GM23338 (cell line): ENCODE measurements around the gene GAPT. TPM values are rescaled to one million over a fixed set of nuclear protein-coding genes. Genes with fewer than 3 reads are reported as not detected.

Experiments used
- ATAC-seq: fragments of 200-7000 bp; cut with Tn5 transposase; 3 replicates; pipeline ENCODE4 v1.9.1; 2020
- DNase-seq: peaks from one replicate; pipeline ENCODE4 v3.0.0-alpha.2; 2015; ENCODE audit warnings: low spot score
- H2AFZ ChIP-seq: fragments of 200-600 bp; sonication (generic); 2 replicates; pipeline ENCODE4 v1.8.0; 2016; ENCODE audit warnings: antibody characterized with exemption, mild to moderate bottlenecking, moderate library complexity
- H3F3A ChIP-seq: fragments of 200-600 bp; sonication (generic); replicated peaks from 2 replicates; pipeline ENCODE4 v1.8.0; 2017; ENCODE audit warnings: antibody characterized with exemption, mixed run types, low read depth
- H3K27ac ChIP-seq: fragments of 200-600 bp; sonication (generic); 2 replicates; pipeline ENCODE4 v1.6.1; 2016; ENCODE audit warnings: low read depth
- H3K27me3 ChIP-seq: fragments of 200-600 bp; sonication (generic); 2 replicates; pipeline ENCODE4 v1.8.0; 2016; ENCODE audit warnings: mild to moderate bottlenecking, mixed run types, moderate library complexity; ENCODE audit not compliant: insufficient read depth
- H3K36me3 ChIP-seq: fragments of 200-600 bp; sonication (generic); 2 replicates; pipeline ENCODE4 v1.8.0; 2016; ENCODE audit warnings: mild to moderate bottlenecking; ENCODE audit not compliant: insufficient read depth
- H3K4me1 ChIP-seq: fragments of 200-600 bp; sonication (generic); 2 replicates; pipeline ENCODE4 v1.8.0; 2016; ENCODE audit warnings: mild to moderate bottlenecking, moderate library complexity; ENCODE audit not compliant: insufficient read depth
- H3K4me2 ChIP-seq: fragments of 200-600 bp; sonication (generic); 2 replicates; pipeline ENCODE4 v1.7.1; 2017; ENCODE audit warnings: mixed run types
- H3K4me3 ChIP-seq: fragments of 200-600 bp; sonication (generic); 2 replicates; pipeline ENCODE4 v1.6.1; 2016; ENCODE audit warnings: mixed run types
- H3K79me2 ChIP-seq: fragments of 200-600 bp; sonication (generic); replicated peaks from 2 replicates; pipeline ENCODE4 v1.8.0; 2017; ENCODE audit warnings: mild to moderate bottlenecking; ENCODE audit not compliant: insufficient read depth
- H3K9me2 ChIP-seq: fragments of 200-600 bp; sonication (generic); 2 replicates; pipeline ENCODE4 v1.8.0; 2017; ENCODE audit not compliant: insufficient read depth
- H4K20me1 ChIP-seq: fragments of 200-600 bp; sonication (generic); replicated peaks from 2 replicates; pipeline ENCODE4 v1.8.0; 2017; ENCODE audit warnings: mild to moderate bottlenecking; ENCODE audit not compliant: insufficient read depth
- H3K27ac Mint-ChIP-seq: 2 replicates; pipeline ENCODE4 v1.8.0; 2020; ENCODE audit warnings: inconsistent platforms, mild to moderate bottlenecking, moderate library complexity, mixed read lengths
- H3K27me3 Mint-ChIP-seq: 3 replicates; pipeline ENCODE4 v1.8.0; 2022; ENCODE audit warnings: low read depth, mild to moderate bottlenecking, moderate library complexity, mixed read lengths, inconsistent platforms; ENCODE audit not compliant: insufficient read depth, poor library complexity
- H3K36me3 Mint-ChIP-seq: 3 replicates; pipeline ENCODE4 v1.8.0; 2021; ENCODE audit warnings: low read depth, mild to moderate bottlenecking, inconsistent platforms, moderate library complexity, mixed read lengths
- H3K4me1 Mint-ChIP-seq: 3 replicates; pipeline ENCODE4 v1.8.0; 2020; ENCODE audit warnings: mild to moderate bottlenecking, inconsistent platforms, mixed read lengths
- H3K4me3 Mint-ChIP-seq: 3 replicates; pipeline ENCODE4 v1.8.0; 2021; ENCODE audit warnings: moderate library complexity, mild to moderate bottlenecking, inconsistent platforms, mixed read lengths
- H3K9me3 Mint-ChIP-seq: 3 replicates; pipeline ENCODE4 v1.8.0; 2020; ENCODE audit warnings: moderate library complexity, mild to moderate bottlenecking, inconsistent platforms, mixed read lengths
- CREB1 ChIP-seq: fragments of 250-450 bp; sonication (Bioruptor Pico); IDR thresholded peaks from 2 replicates; pipeline ENCODE4 v1.5.0; 2020; ENCODE audit warnings: low read depth, mild to moderate bottlenecking, moderate library complexity
- CTCF ChIP-seq, 2 experiments: fragments of 200-600 bp in 1 of 2; sonication (generic) in 1 of 2; conservative IDR thresholded peaks; 2 replicates each; pipeline versions ENCODE4 v1.5.1 to v1.6.1; 2016 to 2017; ENCODE audit warnings: antibody characterized with exemption in 2 of 2, low read depth in 2 of 2, mild to moderate bottlenecking in 2 of 2, moderate library complexity in 1 of 2
- EZH2 ChIP-seq: fragments of 200-600 bp; sonication (generic); IDR thresholded peaks from one replicate; pipeline ENCODE4 v1.8.0; 2017; ENCODE audit warnings: antibody characterized with exemption, mild to moderate bottlenecking, low read depth; ENCODE audit not compliant: unreplicated experiment
- JUNB ChIP-seq: IDR thresholded peaks from one replicate; pipeline ENCODE4 v1.6.1; 2016; ENCODE audit warnings: antibody characterized with exemption; ENCODE audit not compliant: unreplicated experiment
- POLR2AphosphoS5 ChIP-seq: IDR thresholded peaks from 2 replicates; pipeline ENCODE4 v1.6.1; 2016; ENCODE audit warnings: antibody characterized with exemption, low read depth
- REST ChIP-seq: IDR thresholded peaks from one replicate; pipeline ENCODE4 v1.6.1; 2018; ENCODE audit warnings: antibody characterized with exemption; ENCODE audit not compliant: unreplicated experiment
- STAT1 ChIP-seq: IDR thresholded peaks from one replicate; pipeline ENCODE4 v1.6.1; 2016; ENCODE audit warnings: antibody characterized with exemption; ENCODE audit not compliant: unreplicated experiment
- ZNF331 ChIP-seq: fragments of 250-450 bp; sonication (Bioruptor Pico); IDR thresholded peaks from 2 replicates; pipeline ENCODE4 v1.5.0; 2020; ENCODE audit warnings: low read depth, mild to moderate bottlenecking, moderate library complexity
- polyA plus RNA-seq: library from polyadenylated mRNA; unstranded; fragments of >200 nt; fragmentation: Nextera tagmentation; extraction: Ambion mirVana; gene quantifications from 2 replicates; pipeline ENCODE4 v1.2.1, GENCODE V29; 2016
- total RNA-seq: library from RNA; depleted of rRNA; stranded (reverse); fragments of >200 nt; shearing (Covaris generic); gene quantifications from 2 replicates; pipeline ENCODE4 v1.2.3, GENCODE V29; 2014
- TF ChIP-seq, protein P1 (sequence below): IDR thresholded peaks from 2 replicates; pipeline ENCODE4 v1.6.1; 2016; ENCODE audit warnings: antibody characterized with exemption
- TF ChIP-seq, protein P2 (sequence below): fragments of 250-450 bp; sonication (Bioruptor Pico); IDR thresholded peaks from 2 replicates; pipeline ENCODE4 v1.5.0; 2020; ENCODE audit warnings: mild to moderate bottlenecking, moderate library complexity

The GAPT gene
- total and polyA plus RNA-seq, 2 experiments from 2014 or later, result not detected

DNA sequence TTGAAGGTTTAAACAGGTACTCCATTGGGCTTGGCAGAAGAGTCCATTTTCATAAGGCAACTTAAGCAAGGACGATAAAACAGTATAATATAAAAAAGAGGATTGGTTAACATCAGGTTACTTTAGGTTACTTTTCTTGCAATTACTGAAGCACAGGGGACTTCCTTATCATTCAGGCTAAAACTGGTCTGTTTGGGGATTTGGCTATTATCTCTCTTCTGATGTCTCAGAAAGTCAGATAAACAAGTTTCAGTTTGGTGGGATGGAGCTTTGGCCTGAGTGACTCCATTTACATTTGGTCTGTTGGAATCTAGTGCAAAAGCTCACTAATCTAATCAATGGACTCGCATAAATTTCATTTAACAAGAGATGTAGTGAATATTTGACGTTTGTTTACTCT is 8.0 kb downstream of the GAPT start:
- Histone ChIP-seq H3K79me2 (no peaks in the 10 kb centered on the region), H4K20me1 (no peaks in the 10 kb centered on the region), H3K36me3 (no peaks in the 10 kb centered on the region), H3K9me2 (no peaks in the 10 kb centered on the region), H3K4me2 (no peak overlapping the region), H3K27me3 (no peaks in the 10 kb centered on the region), H3F3A (no peaks in the 10 kb centered on the region), H2AFZ (no peak overlapping the region), H3K4me3 (no peak overlapping the region), H3K4me1 (peaks cover 13% of the 10 kb centered on the region), H3K27ac (no peak overlapping the region)
- Mint-ChIP-seq H3K4me1 (peaks cover 12% of the 10 kb centered on the region), H3K9me3 (no peaks in the 10 kb centered on the region), H3K27ac (no peak overlapping the region), H3K36me3 (no peaks in the 10 kb centered on the region), H3K4me3 (no peak overlapping the region), H3K27me3 (peaks cover 5% of the 10 kb centered on the region)
- ATAC-seq (no peak), DNase-seq (no peak)
- TF ChIP-seq, protein P1, sequence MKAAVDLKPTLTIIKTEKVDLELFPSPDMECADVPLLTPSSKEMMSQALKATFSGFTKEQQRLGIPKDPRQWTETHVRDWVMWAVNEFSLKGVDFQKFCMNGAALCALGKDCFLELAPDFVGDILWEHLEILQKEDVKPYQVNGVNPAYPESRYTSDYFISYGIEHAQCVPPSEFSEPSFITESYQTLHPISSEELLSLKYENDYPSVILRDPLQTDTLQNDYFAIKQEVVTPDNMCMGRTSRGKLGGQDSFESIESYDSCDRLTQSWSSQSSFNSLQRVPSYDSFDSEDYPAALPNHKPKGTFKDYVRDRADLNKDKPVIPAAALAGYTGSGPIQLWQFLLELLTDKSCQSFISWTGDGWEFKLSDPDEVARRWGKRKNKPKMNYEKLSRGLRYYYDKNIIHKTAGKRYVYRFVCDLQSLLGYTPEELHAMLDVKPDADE, result no peak

GRCh38 chr5:58499941-58500340 is 8.7 kb downstream of the GAPT start:
- H3K79me2 ChIP-seq, result no peaks in the 10 kb centered on the region
- no peaks in the 10 kb centered on the region for H3K36me3 ChIP-seq
- peaks cover 12% of the 10 kb centered on the region for H3K4me1 Mint-ChIP-seq
- no peaks in the 10 kb centered on the region for H3K36me3 Mint-ChIP-seq
- H3K27ac ChIP-seq, result no peak overlapping the region
- peaks cover 13% of the 10 kb centered on the region for H3K4me1 ChIP-seq
- DNase-seq (no peak), ATAC-seq (no peak)
- peaks cover 5% of the 10 kb centered on the region for H3K27me3 Mint-ChIP-seq
- no peak overlapping the region for H3K4me3 ChIP-seq
- H3K4me3 Mint-ChIP-seq, result no peak overlapping the region
- no peaks in the 10 kb centered on the region for H3K9me2 ChIP-seq
- H3K9me3 Mint-ChIP-seq, result no peaks in the 10 kb centered on the region
- H4K20me1 ChIP-seq, result no peaks in the 10 kb centered on the region
- H3K27ac Mint-ChIP-seq, result no peak overlapping the region
- peak overlapping the region; percentile 87; the same call in 1 of the 2 replicates for H2AFZ ChIP-seq
- no peaks in the 10 kb centered on the region for H3K27me3 ChIP-seq
- no peak overlapping the region for H3K4me2 ChIP-seq
- no peaks in the 10 kb centered on the region for H3F3A ChIP-seq
- no peak for TF ChIP-seq CTCF (conservative IDR thresholded peaks at IDR 0.05; ENCODE audit: low read depth in 2 of 2)
- TF ChIP-seq CREB1 (CRISPR knock-in tag), result no peak
- no peak for TF ChIP-seq ZNF331 (CRISPR knock-in tag)
- no peak for TF ChIP-seq REST
- no peak for TF ChIP-seq EZH2
- TF ChIP-seq, protein P2, sequence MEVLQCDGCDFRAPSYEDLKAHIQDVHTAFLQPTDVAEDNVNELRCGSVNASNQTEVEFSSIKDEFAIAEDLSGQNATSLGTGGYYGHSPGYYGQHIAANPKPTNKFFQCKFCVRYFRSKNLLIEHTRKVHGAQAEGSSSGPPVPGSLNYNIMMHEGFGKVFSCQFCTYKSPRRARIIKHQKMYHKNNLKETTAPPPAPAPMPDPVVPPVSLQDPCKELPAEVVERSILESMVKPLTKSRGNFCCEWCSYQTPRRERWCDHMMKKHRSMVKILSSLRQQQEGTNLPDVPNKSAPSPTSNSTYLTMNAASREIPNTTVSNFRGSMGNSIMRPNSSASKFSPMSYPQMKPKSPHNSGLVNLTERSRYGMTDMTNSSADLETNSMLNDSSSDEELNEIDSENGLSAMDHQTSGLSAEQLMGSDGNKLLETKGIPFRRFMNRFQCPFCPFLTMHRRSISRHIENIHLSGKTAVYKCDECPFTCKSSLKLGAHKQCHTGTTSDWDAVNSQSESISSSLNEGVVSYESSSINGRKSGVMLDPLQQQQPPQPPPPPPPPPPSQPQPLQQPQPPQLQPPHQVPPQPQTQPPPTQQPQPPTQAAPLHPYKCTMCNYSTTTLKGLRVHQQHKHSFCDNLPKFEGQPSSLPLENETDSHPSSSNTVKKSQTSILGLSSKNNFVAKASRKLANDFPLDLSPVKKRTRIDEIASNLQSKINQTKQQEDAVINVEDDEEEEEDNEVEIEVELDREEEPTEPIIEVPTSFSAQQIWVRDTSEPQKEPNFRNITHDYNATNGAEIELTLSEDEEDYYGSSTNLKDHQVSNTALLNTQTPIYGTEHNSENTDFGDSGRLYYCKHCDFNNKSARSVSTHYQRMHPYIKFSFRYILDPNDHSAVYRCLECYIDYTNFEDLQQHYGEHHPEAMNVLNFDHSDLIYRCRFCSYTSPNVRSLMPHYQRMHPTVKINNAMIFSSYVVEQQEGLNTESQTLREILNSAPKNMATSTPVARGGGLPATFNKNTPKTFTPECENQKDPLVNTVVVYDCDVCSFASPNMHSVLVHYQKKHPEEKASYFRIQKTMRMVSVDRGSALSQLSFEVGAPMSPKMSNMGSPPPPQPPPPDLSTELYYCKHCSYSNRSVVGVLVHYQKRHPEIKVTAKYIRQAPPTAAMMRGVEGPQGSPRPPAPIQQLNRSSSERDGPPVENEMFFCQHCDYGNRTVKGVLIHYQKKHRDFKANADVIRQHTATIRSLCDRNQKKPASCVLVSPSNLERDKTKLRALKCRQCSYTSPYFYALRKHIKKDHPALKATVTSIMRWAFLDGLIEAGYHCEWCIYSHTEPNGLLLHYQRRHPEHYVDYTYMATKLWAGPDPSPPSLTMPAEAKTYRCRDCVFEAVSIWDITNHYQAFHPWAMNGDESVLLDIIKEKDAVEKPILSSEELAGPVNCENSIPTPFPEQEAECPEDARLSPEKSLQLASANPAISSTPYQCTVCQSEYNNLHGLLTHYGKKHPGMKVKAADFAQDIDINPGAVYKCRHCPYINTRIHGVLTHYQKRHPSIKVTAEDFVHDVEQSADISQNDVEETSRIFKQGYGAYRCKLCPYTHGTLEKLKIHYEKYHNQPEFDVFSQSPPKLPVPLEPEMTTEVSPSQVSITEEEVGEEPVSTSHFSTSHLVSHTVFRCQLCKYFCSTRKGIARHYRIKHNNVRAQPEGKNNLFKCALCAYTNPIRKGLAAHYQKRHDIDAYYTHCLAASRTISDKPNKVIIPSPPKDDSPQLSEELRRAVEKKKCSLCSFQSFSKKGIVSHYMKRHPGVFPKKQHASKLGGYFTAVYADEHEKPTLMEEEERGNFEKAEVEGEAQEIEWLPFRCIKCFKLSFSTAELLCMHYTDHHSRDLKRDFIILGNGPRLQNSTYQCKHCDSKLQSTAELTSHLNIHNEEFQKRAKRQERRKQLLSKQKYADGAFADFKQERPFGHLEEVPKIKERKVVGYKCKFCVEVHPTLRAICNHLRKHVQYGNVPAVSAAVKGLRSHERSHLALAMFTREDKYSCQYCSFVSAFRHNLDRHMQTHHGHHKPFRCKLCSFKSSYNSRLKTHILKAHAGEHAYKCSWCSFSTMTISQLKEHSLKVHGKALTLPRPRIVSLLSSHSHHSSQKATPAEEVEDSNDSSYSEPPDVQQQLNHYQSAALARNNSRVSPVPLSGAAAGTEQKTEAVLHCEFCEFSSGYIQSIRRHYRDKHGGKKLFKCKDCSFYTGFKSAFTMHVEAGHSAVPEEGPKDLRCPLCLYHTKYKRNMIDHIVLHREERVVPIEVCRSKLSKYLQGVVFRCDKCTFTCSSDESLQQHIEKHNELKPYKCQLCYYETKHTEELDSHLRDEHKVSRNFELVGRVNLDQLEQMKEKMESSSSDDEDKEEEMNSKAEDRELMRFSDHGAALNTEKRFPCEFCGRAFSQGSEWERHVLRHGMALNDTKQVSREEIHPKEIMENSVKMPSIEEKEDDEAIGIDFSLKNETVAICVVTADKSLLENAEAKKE, result no peak
- no peak for TF ChIP-seq JUNB
- no peak for TF ChIP-seq STAT1
- no peak for TF ChIP-seq POLR2AphosphoS5
